Endodermal cell (in vitro differentiated cells): ENCODE results near the gene BRSK1. TPM values are rescaled to one million over a fixed set of nuclear protein-coding genes. Genes with fewer than 3 reads are reported as not detected.

Experiments
- DNase-seq: peaks from one replicate; pipeline ENCODE4 v3.0.0-alpha.2; 2017
- H3K27ac ChIP-seq: 2 replicates; pipeline ENCODE4 v1.5.1; 2013; ENCODE audit warnings: mild to moderate bottlenecking, low read depth, low read length, moderate library complexity
- H3K27me3 ChIP-seq: 2 replicates; pipeline ENCODE4 v1.6.1; 2013; ENCODE audit warnings: mild to moderate bottlenecking, low read length, moderate library complexity; ENCODE audit not compliant: insufficient read depth, control insufficient read depth, poor library complexity, severe bottlenecking
- H3K36me3 ChIP-seq: 2 replicates; pipeline ENCODE4 v1.7.0; 2013; ENCODE audit warnings: mild to moderate bottlenecking, low read length, moderate library complexity; ENCODE audit not compliant: control insufficient read depth, insufficient read depth
- H3K4me1 ChIP-seq: one replicate; pipeline ENCODE4 v1.7.0; 2013; ENCODE audit warnings: low read length; ENCODE audit not compliant: control insufficient read depth, insufficient read depth
- H3K4me3 ChIP-seq: 2 replicates; pipeline ENCODE4 v1.5.1; 2013; ENCODE audit warnings: mild to moderate bottlenecking, low read length, moderate library complexity
- H3K9ac ChIP-seq: 2 replicates; pipeline ENCODE4 v1.6.1; 2013; ENCODE audit warnings: mild to moderate bottlenecking, low read length, moderate library complexity; ENCODE audit not compliant: poor library complexity, severe bottlenecking; ENCODE audit errors: extremely low read depth
- H3K9me3 ChIP-seq: 2 replicates; pipeline ENCODE4 v1.6.1; 2013; ENCODE audit warnings: mild to moderate bottlenecking, low read length, moderate library complexity; ENCODE audit not compliant: control insufficient read depth
- H3K27ac Mint-ChIP-seq: 2 replicates; pipeline ENCODE4 v1.8.0; 2020; ENCODE audit warnings: mixed read lengths
- H3K27me3 Mint-ChIP-seq: 2 replicates; pipeline ENCODE4 v1.8.0; 2021; ENCODE audit warnings: mild to moderate bottlenecking, mixed read lengths; ENCODE audit not compliant: insufficient read depth
- H3K36me3 Mint-ChIP-seq: 2 replicates; pipeline ENCODE4 v1.8.0; 2020; ENCODE audit warnings: low read depth, mixed read lengths
- H3K4me1 Mint-ChIP-seq: 2 replicates; pipeline ENCODE4 v1.8.0; 2020; ENCODE audit warnings: mixed read lengths
- H3K4me3 Mint-ChIP-seq: 2 replicates; pipeline ENCODE4 v1.8.0; 2020; ENCODE audit warnings: mild to moderate bottlenecking, moderate library complexity, mixed read lengths
- H3K9me3 Mint-ChIP-seq: 2 replicates; pipeline ENCODE4 v1.8.0; 2020; ENCODE audit warnings: mild to moderate bottlenecking, mixed read lengths
- WGBS, 2 experiments: methylation state at CpG; one replicate each; pipeline versions ENCODE4 v1.1.5 to v1.1.7; 2013; ENCODE audit warnings: missing lambda C conversion rate in 2 of 2, mixed read lengths in 1 of 2; ENCODE audit not compliant: insufficient coverage in 1 of 2, insufficient read length in 1 of 2; 5-methylcytosine and 5-hydroxymethylcytosine counted together
- total RNA-seq, 2 donors: library from RNA; stranded (reverse); fragmentation: NEBNext Ultra II Directional in 1 of 2; extraction: Animal tissue kit (Norgen Biotek cat#: 25700) in 1 of 2; gene quantifications; 2 replicates in 1 of 2; 3 replicates in 1 of 2; pipeline ENCODE4 v1.2.1, GENCODE V29; 2021
- TF ChIP-seq, protein P1 (sequence below): fragments of 200-600 bp; sonication (generic); conservative IDR thresholded peaks from 2 replicates; pipeline ENCODE4 v1.5.0; 2021; ENCODE audit warnings: antibody characterized with exemption, mild to moderate bottlenecking

The BRSK1 gene
- total RNA-seq, 2 donors from 2014 or later = 75.9 to 91.4 TPM

- TF ChIP-seq, protein P1, sequence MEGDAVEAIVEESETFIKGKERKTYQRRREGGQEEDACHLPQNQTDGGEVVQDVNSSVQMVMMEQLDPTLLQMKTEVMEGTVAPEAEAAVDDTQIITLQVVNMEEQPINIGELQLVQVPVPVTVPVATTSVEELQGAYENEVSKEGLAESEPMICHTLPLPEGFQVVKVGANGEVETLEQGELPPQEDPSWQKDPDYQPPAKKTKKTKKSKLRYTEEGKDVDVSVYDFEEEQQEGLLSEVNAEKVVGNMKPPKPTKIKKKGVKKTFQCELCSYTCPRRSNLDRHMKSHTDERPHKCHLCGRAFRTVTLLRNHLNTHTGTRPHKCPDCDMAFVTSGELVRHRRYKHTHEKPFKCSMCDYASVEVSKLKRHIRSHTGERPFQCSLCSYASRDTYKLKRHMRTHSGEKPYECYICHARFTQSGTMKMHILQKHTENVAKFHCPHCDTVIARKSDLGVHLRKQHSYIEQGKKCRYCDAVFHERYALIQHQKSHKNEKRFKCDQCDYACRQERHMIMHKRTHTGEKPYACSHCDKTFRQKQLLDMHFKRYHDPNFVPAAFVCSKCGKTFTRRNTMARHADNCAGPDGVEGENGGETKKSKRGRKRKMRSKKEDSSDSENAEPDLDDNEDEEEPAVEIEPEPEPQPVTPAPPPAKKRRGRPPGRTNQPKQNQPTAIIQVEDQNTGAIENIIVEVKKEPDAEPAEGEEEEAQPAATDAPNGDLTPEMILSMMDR = no peak
- DNase-seq = no peak
- no peaks in the 10 kb centered on the region for H3K4me1 ChIP-seq
- Mint-ChIP-seq H3K36me3 (peaks cover 59% of the 10 kb centered on the region), H3K4me3 (no peak overlapping the region), H3K4me1 (peaks cover 3% of the 10 kb centered on the region), H3K9me3 (no peaks in the 10 kb centered on the region), H3K27me3 (no peaks in the 10 kb centered on the region), H3K27ac (no peak overlapping the region)
- no peak overlapping the region for H3K4me3 ChIP-seq
- H3K27ac ChIP-seq = no peak overlapping the region
- no peaks in the 10 kb centered on the region for H3K27me3 ChIP-seq
- H3K36me3 ChIP-seq = peaks cover 67% of the 10 kb centered on the region
- 98 to 100% methylated on average over 7 to 11 of the region's 11 CpGs for WGBS, 2 experiments
- H3K9ac ChIP-seq = no peak overlapping the region
- H3K9me3 ChIP-seq = no peaks in the 10 kb centered on the region
Observed at GRCh38 chr19:55308281-55308680, 24.5 kb downstream of the BRSK1 start.

DNA sequence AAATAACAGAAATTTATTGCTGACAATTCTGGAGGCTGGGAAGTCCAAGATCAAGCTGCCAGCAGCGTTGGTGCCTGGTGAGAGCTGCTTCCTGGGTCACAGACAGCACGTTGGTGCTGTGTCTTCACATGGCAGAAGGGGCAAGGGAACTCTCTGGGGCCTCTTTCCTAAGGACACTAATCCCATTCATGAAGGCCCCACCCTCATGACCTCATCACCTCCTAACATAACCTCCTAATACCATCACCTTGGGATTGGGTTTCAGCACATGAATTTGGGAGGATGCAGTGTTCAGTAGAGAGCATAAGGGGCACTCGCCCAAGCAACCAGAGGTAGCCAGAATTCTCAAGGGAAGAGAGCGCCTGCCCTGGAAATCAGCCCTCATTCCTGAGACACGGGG, 25.7 kb downstream of the BRSK1 start:
- Mint-ChIP-seq H3K9me3 (no peaks in the 10 kb centered on the region), H3K4me1 (peaks cover 3% of the 10 kb centered on the region), H3K27ac (no peak overlapping the region), H3K4me3 (no peak overlapping the region), H3K27me3 (no peaks in the 10 kb centered on the region), H3K36me3 (peaks cover 52% of the 10 kb centered on the region)
- Histone ChIP-seq H3K4me1 (peaks cover 2% of the 10 kb centered on the region), H3K27ac (no peak overlapping the region), H3K9me3 (no peaks in the 10 kb centered on the region), H3K9ac (no peak overlapping the region), H3K36me3 (peaks cover 56% of the 10 kb centered on the region), H3K27me3 (no peaks in the 10 kb centered on the region), H3K4me3 (no peak overlapping the region)
- TF ChIP-seq, protein P1 = no peak
- 89 to 95% methylated on average over 3 to 5 of the region's 5 CpGs for WGBS, 2 experiments
- DNase-seq = no peak

- Mint-ChIP-seq H3K9me3 (no peaks in the 10 kb centered on the region), H3K27me3 (no peaks in the 10 kb centered on the region), H3K4me3 (no peak overlapping the region), H3K4me1 (peaks cover 3% of the 10 kb centered on the region), H3K27ac (no peak overlapping the region), H3K36me3 (peaks cover 45% of the 10 kb centered on the region)
- Histone ChIP-seq H3K36me3 (peaks cover 46% of the 10 kb centered on the region), H3K9me3 (no peaks in the 10 kb centered on the region), H3K9ac (no peak overlapping the region), H3K27ac (no peak overlapping the region), H3K4me3 (no peak overlapping the region), H3K27me3 (no peaks in the 10 kb centered on the region), H3K4me1 (peaks cover 3% of the 10 kb centered on the region)
- 89 to 92% methylated on average over 6 to 7 of the region's 7 CpGs for WGBS, 2 experiments
- TF ChIP-seq, protein P1 = no peak
- no peak for DNase-seq
Observed at GRCh38 chr19:55310498-55310897, 26.7 kb downstream of the BRSK1 start.
